Nucleus accumbens (tissue), 56 donors: ENCODE measurements around the gene CHD5.
A peak's percentile ranks its signal among the peaks of the same experiment; 100 is the strongest.
"Not testable (repeated sequence)": the region's sequence is repeated elsewhere in the genome, so short reads cannot be mapped to it uniquely, and the experiment has no call there.

Experiments
- DNase-seq, 56 donors: peaks; one replicate each; lab custom pipeline; 2025; lab: John Stamatoyannopoulos, UW

The CHD5 gene

GRCh38 chr1:6092211-6092610 lies 87.9 kb downstream of the CHD5 start:
- DNase-seq: no peak

- DNase-seq: no peak
Measured at GRCh38 chr1:6091823-6092109, 88.4 kb downstream of the CHD5 start.

- no peak for DNase-seq
Measured at GRCh38 chr1:6090996-6091822, 88.9 kb downstream of the CHD5 start.

- DNase-seq: no peak
Measured at GRCh38 chr1:6090288-6090687, 89.8 kb downstream of the CHD5 start.

GRCh38 chr1:6088956-6089355 lies 91.2 kb downstream of the CHD5 start:
- DNase-seq: no peak

GRCh38 chr1:6087958-6088357 lies 92.2 kb downstream of the CHD5 start:
- DNase-seq: peak in 1 of 56 donors; percentile 15

GRCh38 chr1:6087377-6087772 lies 92.7 kb downstream of the CHD5 start:
- no peak for DNase-seq

- DNase-seq: peak in 4 of 56 donors; percentile 14 to 50 (median 28)
Measured at GRCh38 chr1:6086762-6087376, 93.3 kb downstream of the CHD5 start.

- no peak for DNase-seq
Measured at GRCh38 chr1:6086358-6086757, 93.8 kb downstream of the CHD5 start.

- DNase-seq: no peak
Measured at GRCh38 chr1:6085666-6086065, 94.5 kb downstream of the CHD5 start.

GRCh38 chr1:6084781-6085495 lies 95.2 kb downstream of the CHD5 start:
- no peak for DNase-seq

- DNase-seq: peak in 10 of 56 donors; percentile 6 to 45 (median 18)
Measured at GRCh38 chr1:6083801-6084446, 96.2 kb downstream of the CHD5 start.

GRCh38 chr1:6083385-6083784 lies 96.7 kb downstream of the CHD5 start:
- DNase-seq: no peak

- peak in 4 of 56 donors; percentile 12 to 32 (median 24) for DNase-seq
Measured at GRCh38 chr1:6082430-6082971, 97.6 kb downstream of the CHD5 start.

GRCh38 chr1:6081901-6082300 lies 98.2 kb downstream of the CHD5 start:
- no peak for DNase-seq

- peak in 9 of 56 donors; percentile 9 to 35 (median 26) for DNase-seq
Measured at GRCh38 chr1:6080469-6080868, 99.7 kb downstream of the CHD5 start.

- no peak for DNase-seq
Measured at GRCh38 chr1:6077919-6078318, 102.2 kb downstream of the CHD5 start.

- DNase-seq: no peak
Measured at GRCh38 chr1:6077506-6077905, 102.6 kb downstream of the CHD5 start.

- DNase-seq: not testable (repeated sequence)
Measured at GRCh38 chr1:6077061-6077460, 103.1 kb downstream of the CHD5 start.

- no peak for DNase-seq
Measured at GRCh38 chr1:6075748-6076147, 104.4 kb downstream of the CHD5 start.
